NK-92 treated with Interleukin-12 subunit alpha and Interleukin-12 subunit beta, amount 100 ng/mL, for 24 hours (cell line): ENCODE measurements around the gene ZNF723.
"Not testable (repeated sequence)": the region's sequence is repeated elsewhere in the genome, so short reads cannot be mapped to it uniquely, and the experiment has no call there.

Source experiments
- DNase-seq: peaks from one replicate; lab custom pipeline; 2025; lab: John Stamatoyannopoulos, UW

The ZNF723 gene

DNA sequence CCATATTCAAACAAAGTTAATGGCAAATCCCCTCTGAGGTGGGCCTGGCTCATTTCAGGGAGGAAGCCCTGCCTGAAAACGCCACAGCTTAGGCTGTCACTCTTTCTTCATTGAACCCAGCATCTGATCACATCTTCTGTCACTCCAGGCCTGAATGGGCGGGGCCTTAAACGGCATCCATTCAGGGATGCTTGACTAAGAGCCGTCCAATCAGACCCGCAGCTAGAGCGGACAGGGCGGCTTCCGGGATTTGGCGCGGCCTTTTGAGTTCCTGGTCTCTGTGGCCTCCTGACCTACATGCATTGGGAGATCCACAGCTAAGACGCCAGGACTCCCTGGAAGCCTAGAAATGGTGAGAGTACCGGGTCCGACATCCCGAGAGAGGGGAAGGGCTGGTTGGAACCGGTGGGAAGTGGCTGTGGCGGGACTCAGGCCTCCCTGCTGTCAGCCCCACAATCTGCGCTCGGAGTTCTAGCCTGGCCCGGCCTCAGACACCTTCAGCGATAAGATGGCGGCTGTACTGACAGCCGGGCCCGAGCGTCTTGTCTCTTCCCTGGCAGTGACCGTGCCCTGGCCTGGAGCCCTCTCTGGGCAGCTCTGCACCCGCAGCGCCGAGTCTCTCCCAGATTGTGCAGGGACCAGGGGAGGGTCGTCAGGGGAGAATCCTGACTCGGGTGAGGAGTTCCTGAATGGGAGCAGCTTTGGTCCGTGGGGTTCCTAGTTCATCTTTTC is at the start of gene ZNF723:
ZNF723 (plus strand) TSS at position 261 of the 732 bp plus-strand sequence; CDS start at position 350, 89 bp downstream.
- DNase-seq = no peak

DNA sequence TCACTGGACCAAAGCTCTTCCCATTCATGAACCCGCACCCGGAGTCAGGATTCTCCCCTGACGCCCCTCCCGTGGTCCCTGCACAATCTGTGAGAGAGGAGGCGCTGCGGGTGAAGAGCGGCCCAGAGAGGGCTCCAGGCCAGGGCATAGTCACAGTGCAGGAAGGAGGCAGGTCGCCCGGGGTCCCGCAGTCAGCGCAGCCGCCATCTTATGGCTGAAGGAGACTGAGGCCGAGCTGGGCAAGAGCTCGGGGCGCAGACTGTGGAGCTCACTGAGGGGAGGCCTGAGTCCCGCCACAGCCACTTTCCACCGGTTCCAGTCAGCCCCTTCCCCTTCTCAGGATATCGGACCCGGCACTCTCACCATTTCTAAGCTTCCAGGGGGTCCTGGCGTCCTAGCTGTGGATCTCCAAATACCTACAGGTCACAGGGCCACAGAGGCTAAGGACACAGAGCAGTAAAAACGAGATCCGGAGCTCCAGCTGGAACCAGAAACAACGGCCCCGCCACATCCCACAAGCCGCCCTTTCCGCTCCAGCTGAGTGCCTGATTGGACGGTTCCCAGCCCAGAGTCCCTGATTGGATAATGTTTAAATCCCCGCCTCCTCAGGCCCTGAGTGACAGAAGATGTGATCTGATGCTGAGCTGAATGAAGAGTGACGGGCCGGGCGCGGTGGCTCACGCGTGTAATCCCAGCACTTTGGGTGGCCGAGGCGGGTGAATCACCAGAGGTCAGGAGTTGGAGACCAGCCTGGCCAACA is 48.3 kb upstream of the ZNF723 start, which contains the start of gene ZNF99:
ZNF99 (minus strand) TSS at position 501 of the 760 bp plus-strand sequence; CDS start at position 366, 135 bp downstream.
- DNase-seq = no peak

DNA sequence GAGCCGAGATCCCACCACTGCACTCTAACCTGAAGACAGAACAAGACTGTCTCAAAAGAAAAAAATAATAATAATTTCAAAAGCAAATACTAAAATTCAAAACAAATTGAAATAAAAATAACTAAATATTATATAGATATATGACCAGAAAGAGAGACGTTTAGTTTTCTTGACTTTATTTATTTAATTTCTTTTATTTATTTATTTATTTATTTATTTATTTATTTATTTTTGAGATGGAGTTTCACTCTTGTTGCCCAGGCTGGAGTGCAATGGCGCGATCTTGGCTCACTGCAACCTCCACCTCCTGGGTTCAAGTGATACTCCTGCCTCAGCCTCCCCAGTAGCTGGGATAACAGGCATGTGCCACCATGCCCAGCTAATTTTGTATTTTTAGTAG is 39.2 kb upstream of the ZNF723 start:
- DNase-seq = not testable (repeated sequence)

DNA sequence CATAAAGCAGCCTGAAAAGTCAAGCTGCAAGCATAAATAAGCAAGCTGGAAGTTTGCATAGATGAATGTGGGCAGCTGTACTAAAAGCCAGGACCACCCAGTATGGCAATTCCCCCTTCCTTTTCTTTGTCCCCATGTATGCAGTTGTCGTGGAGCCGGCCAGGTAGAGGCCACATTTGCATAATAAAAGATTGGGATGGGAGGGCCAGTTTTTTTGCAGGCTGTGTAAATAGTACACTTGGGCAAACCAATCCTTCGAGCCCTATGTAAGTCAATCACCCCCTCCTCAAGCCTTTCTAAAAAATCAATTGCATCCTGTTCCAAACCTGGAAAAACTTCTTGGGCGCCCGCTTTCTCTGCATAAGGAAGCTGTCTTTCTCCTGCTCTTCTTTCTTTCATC is 35.1 kb upstream of the ZNF723 start:
- DNase-seq = no peak

DNA sequence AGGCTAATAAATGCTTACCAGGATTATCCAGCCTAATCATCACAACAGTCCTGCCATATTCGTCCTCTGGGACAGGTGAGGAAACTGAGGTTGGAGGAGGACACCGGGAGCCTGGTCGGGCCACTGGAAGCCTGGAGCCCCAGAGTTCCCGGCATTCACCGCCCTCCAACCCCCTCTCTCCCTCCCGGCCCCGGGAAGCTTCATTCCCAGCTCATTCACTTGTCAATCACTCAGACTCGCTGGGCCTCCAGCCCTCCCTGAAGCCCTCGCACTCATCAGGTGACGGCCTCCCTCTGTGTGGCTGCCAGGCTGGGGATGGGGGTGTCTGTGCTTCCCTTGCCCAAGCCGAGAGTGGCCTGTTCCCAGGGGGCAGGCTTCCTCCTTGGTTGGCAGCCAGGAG is 25.7 kb upstream of the ZNF723 start:
- DNase-seq = no peak

DNA sequence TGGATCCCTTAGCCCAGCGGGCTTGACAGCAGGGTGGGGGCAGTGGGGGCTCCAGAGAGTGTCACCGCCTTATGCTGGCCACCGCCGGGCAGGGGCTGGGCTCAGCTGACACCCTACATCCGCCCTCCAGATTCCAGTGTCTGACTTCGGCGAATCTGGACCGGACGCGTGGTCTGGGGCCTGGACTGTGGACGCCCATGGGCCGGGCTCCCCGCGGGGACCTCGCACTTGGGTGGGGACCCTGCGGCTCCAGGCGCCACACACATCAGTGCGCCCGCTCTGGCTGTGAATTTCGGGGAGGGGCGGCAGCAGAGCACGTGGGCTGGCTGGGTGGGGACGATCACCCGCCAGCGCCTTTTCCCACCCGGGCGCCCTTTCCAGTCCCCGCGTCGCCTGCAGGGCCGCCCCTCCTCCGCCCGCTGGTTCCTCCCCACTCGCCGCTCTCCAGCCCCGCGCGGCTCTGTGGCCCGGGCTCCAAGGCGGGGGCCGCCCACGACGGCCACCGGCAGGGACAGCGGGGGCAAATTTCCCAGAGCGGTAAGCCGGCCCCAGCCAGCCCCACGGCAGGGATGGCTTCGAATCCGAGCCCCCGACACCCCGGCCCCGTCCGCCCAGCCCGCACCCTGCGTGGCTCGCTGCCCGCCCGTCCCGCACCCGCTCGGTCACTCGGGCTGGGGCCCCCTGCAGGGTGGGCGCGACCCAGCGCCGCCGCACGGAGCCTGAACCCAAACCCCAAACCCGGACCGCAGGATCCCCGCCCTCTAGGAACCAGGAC is 24.8 kb upstream of the ZNF723 start:
- DNase-seq = no peak

DNA sequence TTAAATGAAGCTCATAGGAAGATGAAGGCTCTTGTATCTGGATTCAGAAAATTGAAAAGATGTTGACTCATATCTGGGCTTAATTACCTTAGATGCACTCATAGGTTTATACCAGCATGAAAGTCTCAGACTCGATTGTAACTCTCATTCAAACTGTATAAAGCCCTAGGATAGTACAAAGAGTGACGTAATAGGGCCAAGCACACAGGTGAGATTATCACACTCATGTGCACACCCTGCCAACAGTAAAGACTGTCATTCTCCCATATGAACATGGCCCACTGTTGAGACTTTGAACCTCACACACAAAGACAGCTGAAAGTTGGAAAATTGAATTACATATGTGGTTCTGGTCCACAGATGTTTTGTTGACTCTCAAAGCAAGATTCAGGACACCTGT is 18.0 kb upstream of the ZNF723 start:
- no peak for DNase-seq

DNA sequence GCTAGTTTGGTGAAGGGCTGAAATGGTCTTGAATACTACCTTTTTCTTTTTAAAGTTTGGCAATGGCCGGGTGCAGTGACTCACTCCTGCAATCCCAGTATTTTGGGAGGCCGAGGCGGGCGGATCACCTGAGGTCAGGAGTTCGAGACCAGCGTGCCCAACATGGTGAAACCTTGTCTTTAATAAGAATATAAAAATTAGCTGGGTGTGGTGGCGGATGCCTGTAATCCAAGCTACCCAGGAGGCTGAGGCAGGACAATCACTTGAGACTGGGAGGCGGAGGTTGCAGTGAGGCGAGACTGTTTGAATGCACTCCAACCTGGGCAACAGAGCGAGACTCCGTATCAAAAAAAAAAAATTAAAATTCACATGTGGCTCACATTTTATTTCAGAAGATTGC is 880 bp upstream of the ZNF723 start:
- no peak for DNase-seq

DNA sequence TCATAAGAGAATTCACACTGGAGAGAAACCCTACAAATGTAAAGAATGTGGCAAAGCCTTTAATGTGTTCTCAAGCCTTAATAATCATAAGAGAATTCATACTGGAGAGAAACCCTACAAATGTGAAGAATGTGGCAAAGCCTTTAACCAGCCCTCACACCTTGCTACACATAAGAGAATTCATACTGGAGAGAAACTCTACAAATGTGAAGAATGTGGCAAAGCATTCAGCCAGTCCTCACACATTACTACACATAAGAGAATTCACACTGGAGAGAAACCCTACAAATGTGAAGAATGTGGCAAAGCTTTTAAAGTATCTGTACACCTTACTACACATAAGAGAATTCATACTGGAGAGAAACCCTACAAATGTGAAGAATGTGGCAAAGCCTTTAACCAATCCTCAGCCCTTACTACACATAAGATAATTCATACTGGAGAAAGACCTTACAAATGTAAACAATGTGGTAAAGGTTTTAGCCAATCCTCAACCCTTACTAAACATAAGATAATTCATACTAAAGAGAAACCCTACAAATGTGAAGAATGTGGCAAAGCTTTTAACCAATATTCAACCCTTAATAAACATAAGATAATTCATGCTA is 25.7 kb downstream of the ZNF723 start:
- DNase-seq = not testable (repeated sequence)

DNA sequence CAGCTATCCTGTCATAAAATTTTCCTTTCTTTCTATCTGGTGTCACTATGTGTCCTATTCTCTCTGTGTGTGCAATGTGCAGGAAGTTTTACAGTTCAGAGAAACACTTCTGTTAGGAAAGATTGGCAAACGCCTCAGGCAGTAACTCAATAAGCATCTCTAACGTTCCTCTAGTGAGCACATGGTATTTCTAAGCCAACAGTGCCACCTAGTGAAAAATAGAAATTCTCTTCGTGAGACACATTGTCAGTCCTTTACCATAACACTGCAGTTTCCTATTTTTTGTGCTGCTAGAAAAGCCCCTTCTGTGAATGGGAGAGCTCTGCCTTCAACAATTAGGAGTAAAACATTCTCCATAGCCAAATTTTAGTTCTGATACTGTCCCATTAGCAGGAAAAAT is 50.7 kb downstream of the ZNF723 start:
- no peak for DNase-seq

DNA sequence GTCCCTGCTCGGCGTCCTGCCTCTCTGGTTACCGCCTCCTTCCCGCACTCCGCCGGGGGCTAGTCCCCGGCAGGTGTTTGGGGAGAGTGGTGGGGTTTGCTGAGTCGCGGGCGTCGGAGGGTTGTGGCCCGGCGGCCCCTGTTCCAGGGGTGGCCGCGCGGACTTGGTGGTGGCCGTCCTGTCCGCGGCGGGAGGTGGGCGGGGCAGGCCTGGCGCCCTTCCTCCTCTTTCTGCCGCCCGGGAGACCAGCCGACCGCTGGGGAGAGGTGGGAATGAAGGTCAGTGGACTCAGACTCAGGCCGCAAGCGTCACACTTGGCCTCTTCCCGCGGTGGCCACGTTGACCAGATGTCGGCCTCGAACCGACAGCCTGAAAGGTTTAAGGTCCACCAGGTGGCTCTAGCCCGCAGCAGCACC is 61.8 kb downstream of the ZNF723 start:
- DNase-seq = no peak

DNA sequence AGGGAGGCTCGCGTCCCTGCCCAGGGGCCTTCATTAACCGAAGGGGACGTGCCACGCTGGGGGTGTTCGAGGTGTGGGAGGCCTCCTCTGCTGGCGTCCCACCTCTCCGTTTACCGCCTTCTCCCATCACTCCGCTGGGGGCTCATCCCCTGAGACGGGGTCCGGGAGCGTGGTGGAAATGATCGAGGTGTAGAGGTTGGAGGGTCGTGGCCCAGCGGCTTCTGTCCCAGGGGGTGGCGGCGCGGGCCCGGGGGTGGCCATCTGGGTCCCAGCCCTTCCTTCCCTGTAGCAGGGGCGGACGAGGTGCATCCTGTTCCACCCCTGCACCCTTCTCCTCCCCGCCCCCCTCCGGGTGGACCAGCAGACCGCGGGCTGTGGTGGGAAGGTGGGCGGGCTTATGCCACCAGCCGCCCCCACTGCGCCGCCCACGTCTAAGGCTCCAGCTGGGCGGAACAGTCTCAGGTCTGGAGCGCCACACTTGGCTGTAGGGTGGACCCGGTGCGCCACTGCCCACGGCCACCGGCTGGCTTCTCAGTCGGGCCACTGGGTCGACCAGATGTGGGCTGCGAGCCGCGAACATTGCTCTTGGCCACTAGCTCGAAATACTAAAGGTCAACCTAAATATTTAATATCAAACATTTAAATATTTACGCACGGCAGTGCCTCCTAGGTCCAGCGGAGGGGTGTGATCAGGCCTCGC is 69.5 kb downstream of the ZNF723 start:
- no peak for DNase-seq
